OCI-LY7 (cell line): ENCODE data around the gene IRF7. TPM values are rescaled to one million over a fixed set of nuclear protein-coding genes. Genes with fewer than 3 reads are reported as not detected.

Experiments used
- BruUV-seq: library from RNA; stranded (reverse); fragments of 400-500 nt; replicated peaks from 2 replicates; lab custom pipeline; 2021; lab: Mats Ljungman, UMichigan
- CTCF ChIA-PET: fragments of 300-600 bp; sonication (Branson Sonifier 250); formaldehyde crosslinking; loops from one replicate; lab custom pipeline; 2022; ENCODE audit warnings: antibody characterized with exemption; ENCODE audit not compliant: unreplicated experiment; lab: Charles Lee
- POLR2A ChIA-PET: fragments of 300-600 bp; sonication (Branson Sonifier 250); formaldehyde crosslinking; loops from one replicate; lab custom pipeline; 2022; ENCODE audit warnings: antibody characterized with exemption; lab: Charles Lee
- DNase-seq: peaks from one replicate; pipeline ENCODE4 v3.0.0-alpha.2; 2015; ENCODE audit warnings: low spot score
- H2AFZ ChIP-seq: fragments of 200-600 bp; sonication (generic), shearing (Covaris generic); 2 replicates; pipeline ENCODE4 v1.6.1; 2014; ENCODE audit warnings: mild to moderate bottlenecking, antibody characterized with exemption, low read length, moderate library complexity
- H3K27ac ChIP-seq: fragments of 200-600 bp; sonication (generic); 2 replicates; pipeline ENCODE4 v1.5.1; 2014; ENCODE audit warnings: mixed run types, low read depth, mild to moderate bottlenecking, moderate library complexity, low read length, inconsistent platforms; ENCODE audit not compliant: poor library complexity, severe bottlenecking
- H3K36me3 ChIP-seq: fragments of 200-600 bp; sonication (generic); 2 replicates; pipeline ENCODE4 v1.6.1; 2014; ENCODE audit warnings: mild to moderate bottlenecking, antibody characterized with exemption, low read length, moderate library complexity, mixed read lengths; ENCODE audit not compliant: insufficient read depth
- H3K4me1 ChIP-seq: fragments of 200-600 bp; sonication (generic); 2 replicates; pipeline ENCODE4 v1.5.1; 2014; ENCODE audit warnings: mild to moderate bottlenecking, low read length; ENCODE audit not compliant: insufficient read depth, poor library complexity, severe bottlenecking
- H3K4me2 ChIP-seq: fragments of 200-600 bp; sonication (generic); 2 replicates; pipeline ENCODE4 v1.6.1; 2014; ENCODE audit warnings: mild to moderate bottlenecking, low read length
- H3K4me3 ChIP-seq: fragments of 200-600 bp; sonication (generic); 2 replicates; pipeline ENCODE4 v1.5.1; 2014; ENCODE audit warnings: mild to moderate bottlenecking, low read depth, low read length; ENCODE audit not compliant: poor library complexity, severe bottlenecking
- H3K79me2 ChIP-seq: fragments of 200-600 bp; sonication (generic); 2 replicates; pipeline ENCODE4 v1.6.1; 2016; ENCODE audit warnings: low read depth, mild to moderate bottlenecking, low read length, moderate library complexity, mixed read lengths; ENCODE audit not compliant: insufficient read depth
- H3K9me2 ChIP-seq: fragments of 200-600 bp; sonication (generic); 2 replicates; pipeline ENCODE4 v1.6.1; 2016; ENCODE audit warnings: mild to moderate bottlenecking, low read length, mixed read lengths; ENCODE audit not compliant: insufficient read depth
- H3K9me3 ChIP-seq: fragments of 200-600 bp; sonication (generic); 2 replicates; pipeline ENCODE4 v1.6.1; 2014; ENCODE audit warnings: mild to moderate bottlenecking, mixed run types, low read length, mixed read lengths
- H4K20me1 ChIP-seq: fragments of 200-600 bp; sonication (generic); 2 replicates; pipeline ENCODE4 v1.6.1; 2014; ENCODE audit warnings: mild to moderate bottlenecking, antibody characterized with exemption, low read length, moderate library complexity, mixed read lengths; ENCODE audit not compliant: insufficient read depth
- CTCF ChIP-seq: fragments of 200-600 bp; sonication (generic); conservative IDR thresholded peaks from 2 replicates; pipeline ENCODE4 v1.5.1; 2014; ENCODE audit warnings: mild to moderate bottlenecking, antibody characterized with exemption, low read length, moderate library complexity, mixed read lengths
- EZH2phosphoT487 ChIP-seq: fragments of 200-600 bp; sonication (generic); IDR thresholded peaks from 2 replicates; pipeline ENCODE4 v1.6.1; 2018; ENCODE audit warnings: low read depth, borderline replicate concordance, mild to moderate bottlenecking, mixed run types, antibody characterized with exemption, low read length, moderate library complexity, mixed read lengths
- intact Hi-C: fragments of 100-400 bp; cut with micrococcal nuclease; formaldehyde crosslinking; loops from one replicate; pipeline ENCODE4 v1.10.0; 2022; ENCODE audit not compliant: unreplicated experiment
- total RNA-seq, 2 experiments: library from RNA; depleted of rRNA in 1 of 2; stranded (reverse); fragments of >200 nt in 1 of 2; shearing (Covaris generic) in 1 of 2; gene quantifications; 2 replicates each; pipeline ENCODE4 v1.2.3, GENCODE V29; 2014 to 2022

Gene IRF7
- total RNA-seq, 2 experiments from 2014 or later: 15.8 to 18.7 TPM

- H3K4me3 ChIP-seq: no peak overlapping the region
- no peak overlapping the region for H3K27ac ChIP-seq
- ChIA-PET CTCF (no interaction called here), POLR2A (interaction anchor here (0.8 kb wide), 1 partner anchor 42 kb away, joined by 4 read pairs; no protein-coding TSS in a partner anchor)
- H3K9me2 ChIP-seq: no peaks in the 10 kb centered on the region
- peaks cover 90% of the 10 kb centered on the region for H3K36me3 ChIP-seq
- no peaks in the 10 kb centered on the region for H4K20me1 ChIP-seq
- BruUV-seq: no TSS peak
- no peaks in the 10 kb centered on the region for H3K79me2 ChIP-seq
- TF ChIP-seq EZH2phosphoT487: no peak
- TF ChIP-seq CTCF: no peak
- no peaks in the 10 kb centered on the region for H3K4me1 ChIP-seq
- intact Hi-C loops: no loop called here
- no peak overlapping the region for H2AFZ ChIP-seq
- no peak for DNase-seq
- no peaks in the 10 kb centered on the region for H3K9me3 ChIP-seq
- H3K4me2 ChIP-seq: no peak overlapping the region
These were observed 14.0 kb downstream of the IRF7 start for GRCh38 chr11:601573-602245.

- no peak overlapping the region for H3K4me3 ChIP-seq
- ChIA-PET POLR2A (no interaction called here), CTCF (no interaction called here)
- no peaks in the 10 kb centered on the region for H3K9me2 ChIP-seq
- H3K4me1 ChIP-seq: no peaks in the 10 kb centered on the region
- DNase-seq: no peak
- peaks cover 90% of the 10 kb centered on the region for H3K36me3 ChIP-seq
- H3K79me2 ChIP-seq: no peaks in the 10 kb centered on the region
- intact Hi-C loops: no loop called here
- H4K20me1 ChIP-seq: no peaks in the 10 kb centered on the region
- no TSS peak for BruUV-seq
- H2AFZ ChIP-seq: no peak overlapping the region
- H3K9me3 ChIP-seq: no peaks in the 10 kb centered on the region
- H3K27ac ChIP-seq: no peak overlapping the region
- TF ChIP-seq EZH2phosphoT487 (no peak), CTCF (no peak)
- no peak overlapping the region for H3K4me2 ChIP-seq
These were observed 17.6 kb downstream of the IRF7 start for GRCh38 chr11:598005-598680.
